Hepatocyte (in vitro differentiated cells): ENCODE results near the gene MAP4K2.

Experiments used
- CTCF ChIP-seq: fragments of 200-600 bp; sonication (generic); IDR thresholded peaks from 2 replicates; pipeline ENCODE4 v1.5.1; 2016; ENCODE audit warnings: antibody characterized with exemption, mild to moderate bottlenecking; ENCODE audit not compliant: poor library complexity
- EZH2 ChIP-seq: fragments of 200-600 bp; sonication (generic); IDR thresholded peaks from 2 replicates; pipeline ENCODE4 v1.6.1; 2016; ENCODE audit warnings: antibody characterized with exemption, mild to moderate bottlenecking, borderline replicate concordance
- EZH2phosphoT487 ChIP-seq: fragments of 200-600 bp; sonication (generic); IDR thresholded peaks from one replicate; pipeline ENCODE4 v1.6.1; 2018; ENCODE audit warnings: antibody characterized with exemption, mild to moderate bottlenecking, low read depth, moderate library complexity; ENCODE audit not compliant: unreplicated experiment, severe bottlenecking

- TF ChIP-seq EZH2 = no peak
- no peak for TF ChIP-seq CTCF
- no peak for TF ChIP-seq EZH2phosphoT487
Observed at GRCh38 chr11:64837887-64838351, 34.9 kb upstream of the MAP4K2 start.
